ENCODE results near the gene AXDND1. TPM values are rescaled to one million over a fixed set of nuclear protein-coding genes. Genes with fewer than 3 reads are reported as not detected.

The AXDND1 gene
- total and polyA plus RNA-seq, 8 donors, result 0.55 to 18.4 (median 2.7) TPM; not detected in 2

DNA sequence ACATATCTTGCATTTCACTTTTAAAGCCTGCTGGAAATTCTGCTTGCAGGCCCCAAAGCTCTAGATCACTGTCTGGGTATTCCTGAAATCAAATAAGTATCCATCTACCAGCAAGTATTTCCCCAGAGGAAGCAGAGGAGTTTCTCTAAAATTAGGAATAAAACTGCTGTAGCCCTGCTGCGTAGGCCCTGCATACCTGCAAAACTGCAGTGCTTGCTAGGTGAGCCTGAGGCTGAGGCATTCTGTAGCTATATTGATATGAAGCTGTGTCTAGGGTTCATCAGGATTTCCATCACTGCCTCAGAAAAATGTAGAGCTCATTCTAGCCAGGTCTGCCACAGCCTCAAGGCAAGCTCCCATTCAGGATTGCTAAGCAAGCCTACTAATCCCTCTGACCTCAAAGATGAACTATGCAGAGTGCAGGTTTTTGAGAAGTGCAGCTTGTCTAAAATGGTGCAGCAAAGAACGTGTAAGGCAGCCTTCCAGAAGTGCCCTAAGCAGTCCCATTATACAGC is 181.3 kb downstream of the AXDND1 start:
- H3K27me3 ChIP-seq, result no peaks in the 10 kb centered on the region
- intact Hi-C loops (cut with DNase I; ENCODE audit: low total_unique reads), result no loop called here
- no peaks in the 10 kb centered on the region for H3K9me3 ChIP-seq
- H3K36me3 ChIP-seq, result no peaks in the 10 kb centered on the region
- TF ChIP-seq, protein P1, sequence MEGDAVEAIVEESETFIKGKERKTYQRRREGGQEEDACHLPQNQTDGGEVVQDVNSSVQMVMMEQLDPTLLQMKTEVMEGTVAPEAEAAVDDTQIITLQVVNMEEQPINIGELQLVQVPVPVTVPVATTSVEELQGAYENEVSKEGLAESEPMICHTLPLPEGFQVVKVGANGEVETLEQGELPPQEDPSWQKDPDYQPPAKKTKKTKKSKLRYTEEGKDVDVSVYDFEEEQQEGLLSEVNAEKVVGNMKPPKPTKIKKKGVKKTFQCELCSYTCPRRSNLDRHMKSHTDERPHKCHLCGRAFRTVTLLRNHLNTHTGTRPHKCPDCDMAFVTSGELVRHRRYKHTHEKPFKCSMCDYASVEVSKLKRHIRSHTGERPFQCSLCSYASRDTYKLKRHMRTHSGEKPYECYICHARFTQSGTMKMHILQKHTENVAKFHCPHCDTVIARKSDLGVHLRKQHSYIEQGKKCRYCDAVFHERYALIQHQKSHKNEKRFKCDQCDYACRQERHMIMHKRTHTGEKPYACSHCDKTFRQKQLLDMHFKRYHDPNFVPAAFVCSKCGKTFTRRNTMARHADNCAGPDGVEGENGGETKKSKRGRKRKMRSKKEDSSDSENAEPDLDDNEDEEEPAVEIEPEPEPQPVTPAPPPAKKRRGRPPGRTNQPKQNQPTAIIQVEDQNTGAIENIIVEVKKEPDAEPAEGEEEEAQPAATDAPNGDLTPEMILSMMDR (IDR thresholded peaks at IDR 0.05), result no peak
- TF ChIP-seq POLR2A (IDR thresholded peaks at IDR 0.05) (no peak), POLR2AphosphoS5 (IDR thresholded peaks at IDR 0.05) (no peak), EP300 (IDR thresholded peaks at IDR 0.05) (no peak)
- H3K4me1 ChIP-seq, result peaks cover 0 to 11% (median 2%) of the 10 kb centered on the region in 4 donors
- DNase-seq, result no peak
- H3K27ac ChIP-seq, result no peak overlapping the region
- 70 to 82% (median 77%) methylated on average over 2 of the region's 2 CpGs for WGBS, 5 donors
- no peak overlapping the region for H3K4me3 ChIP-seq

DNA sequence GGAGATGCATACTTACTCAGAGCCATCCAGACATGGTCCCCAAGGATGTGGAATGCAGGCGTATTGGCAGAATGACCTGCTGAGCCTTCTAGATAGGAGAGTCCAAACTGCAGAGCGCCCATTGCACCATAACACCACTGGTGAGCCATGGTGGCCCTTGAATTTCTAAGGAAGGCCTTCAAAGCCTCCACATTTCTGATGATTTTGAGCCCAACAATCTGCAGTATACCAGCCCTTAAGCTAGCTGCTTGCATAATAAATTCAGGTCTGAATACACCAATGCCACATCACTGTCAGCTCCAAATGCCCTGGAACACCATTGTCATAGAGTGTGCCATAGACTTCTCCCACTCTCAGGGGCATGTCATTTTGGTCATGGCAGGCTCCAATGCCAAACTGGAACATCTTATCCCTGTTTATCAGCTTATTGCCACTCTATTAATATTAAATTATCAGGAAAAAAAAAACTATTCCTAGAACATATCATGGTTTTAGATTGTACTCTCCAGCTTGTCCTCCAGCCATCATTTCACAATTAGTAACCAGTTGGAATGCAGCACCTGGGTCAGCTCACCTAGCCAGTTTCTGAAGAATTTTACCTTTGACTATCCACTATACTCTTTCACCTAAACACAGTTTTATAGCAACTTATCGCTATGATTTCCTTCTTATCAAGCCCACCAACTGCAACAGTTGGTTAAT is 183.0 kb downstream of the AXDND1 start:
- intact Hi-C loops (cut with DNase I; ENCODE audit: low total_unique reads), result no loop called here
- no peaks in the 10 kb centered on the region for H3K9me3 ChIP-seq
- no peaks in the 10 kb centered on the region for H3K27me3 ChIP-seq
- no peak for DNase-seq
- TF ChIP-seq, protein P1 (IDR thresholded peaks at IDR 0.05), result no peak
- TF ChIP-seq EP300 (IDR thresholded peaks at IDR 0.05), result no peak
- TF ChIP-seq POLR2AphosphoS5 (IDR thresholded peaks at IDR 0.05), result no peak
- no peak for TF ChIP-seq POLR2A (IDR thresholded peaks at IDR 0.05)
- peaks cover 0 to 11% (median 2%) of the 10 kb centered on the region in 4 donors for H3K4me1 ChIP-seq
- 48 to 83% (median 60%) methylated on average over 2 to 3 of the region's 3 CpGs for WGBS, 5 donors
- H3K27ac ChIP-seq, result no peak overlapping the region
- no peak overlapping the region for H3K4me3 ChIP-seq
- no peaks in the 10 kb centered on the region for H3K36me3 ChIP-seq

DNA sequence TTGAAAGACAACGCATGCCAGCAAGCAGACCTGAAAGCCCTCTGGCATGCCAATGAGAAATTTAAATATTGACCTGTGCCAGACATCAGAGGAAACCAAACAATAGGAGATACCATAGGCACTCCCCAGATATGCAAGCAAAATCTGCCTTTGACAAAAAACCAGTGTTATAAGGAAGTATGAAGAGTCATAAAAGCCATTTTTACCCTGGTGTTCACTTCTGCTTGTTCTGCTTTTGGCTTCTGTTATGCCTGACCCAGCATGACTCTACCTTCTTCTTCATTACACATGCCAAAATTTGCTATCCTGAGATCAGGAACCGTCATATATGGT is 183.6 kb downstream of the AXDND1 start:
- Histone ChIP-seq H3K27ac (no peak overlapping the region), H3K9me3 (no peaks in the 10 kb centered on the region), H3K4me1 (peaks cover 0 to 11% (median 2%) of the 10 kb centered on the region in 4 donors), H3K27me3 (no peaks in the 10 kb centered on the region), H3K36me3 (no peaks in the 10 kb centered on the region), H3K4me3 (no peak overlapping the region)
- intact Hi-C loops (cut with DNase I; ENCODE audit: low total_unique reads), result no loop called here
- no peak for TF ChIP-seq POLR2A (IDR thresholded peaks at IDR 0.05)
- TF ChIP-seq, protein P1 (IDR thresholded peaks at IDR 0.05), result no peak
- TF ChIP-seq POLR2AphosphoS5 (IDR thresholded peaks at IDR 0.05), result no peak
- TF ChIP-seq EP300 (IDR thresholded peaks at IDR 0.05), result no peak
- WGBS, 5 donors, result 31 to 59% (median 48%) methylated on average over 2 of the region's 2 CpGs
- DNase-seq, result no peak

DNA sequence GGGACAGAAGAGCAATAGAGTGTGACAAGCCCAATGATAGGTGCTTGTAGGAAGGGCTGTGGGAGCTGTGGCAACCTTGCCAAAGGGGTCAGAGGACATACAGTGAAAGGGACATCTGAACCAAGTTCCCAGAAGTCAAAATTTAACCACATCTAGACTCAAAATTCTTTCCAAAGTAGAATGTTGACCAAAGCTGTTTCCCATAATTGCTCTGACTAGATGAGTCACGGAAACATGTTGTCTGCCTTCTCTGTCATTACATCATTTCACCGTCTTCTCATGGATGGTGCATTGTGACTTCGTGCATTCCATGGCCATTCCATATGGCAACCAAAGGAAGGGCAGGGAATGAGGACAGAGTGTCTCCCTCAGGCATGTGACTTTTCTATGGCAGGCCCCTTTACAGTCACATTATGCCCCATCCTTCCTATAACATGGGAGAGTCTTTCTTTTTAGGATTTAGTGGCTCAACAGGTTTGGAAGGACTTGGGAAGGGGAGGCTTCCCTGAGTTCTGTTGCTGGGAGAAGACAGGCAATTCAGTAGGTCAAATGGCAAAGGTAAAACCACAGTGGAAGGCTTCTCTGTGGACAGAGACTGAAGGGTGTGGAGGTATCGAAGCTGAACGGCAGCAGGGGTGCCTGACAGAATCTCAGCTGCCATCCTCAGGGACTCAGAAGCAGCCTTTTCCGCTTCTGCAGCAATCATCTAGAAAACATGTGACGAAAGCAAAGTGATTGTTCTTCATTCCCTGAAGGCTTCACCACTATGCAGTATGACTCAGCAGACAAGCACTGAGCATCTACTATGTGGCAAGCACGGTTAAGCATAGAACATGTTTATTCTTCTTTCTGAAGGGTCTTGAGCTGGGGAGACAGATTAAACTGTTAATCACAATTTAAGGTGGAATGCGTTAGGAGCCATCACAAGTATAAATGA is 185.2 kb downstream of the AXDND1 start:
- Histone ChIP-seq H3K27me3 (no peaks in the 10 kb centered on the region), H3K4me1 (peaks cover 0 to 11% (median 2%) of the 10 kb centered on the region in 4 donors), H3K4me3 (no peak overlapping the region), H3K36me3 (no peaks in the 10 kb centered on the region), H3K27ac (no peak overlapping the region), H3K9me3 (no peaks in the 10 kb centered on the region)
- TF ChIP-seq POLR2A (IDR thresholded peaks at IDR 0.05) (no peak), POLR2AphosphoS5 (IDR thresholded peaks at IDR 0.05) (no peak), EP300 (IDR thresholded peaks at IDR 0.05) (no peak)
- TF ChIP-seq, protein P1 (IDR thresholded peaks at IDR 0.05), result no peak
- no peak for DNase-seq
- intact Hi-C loops (cut with DNase I; ENCODE audit: low total_unique reads), result no loop called here
- WGBS, 5 donors, result 61 to 67% (median 62%) methylated on average over 9 of the region's 9 CpGs

Measured in stomach (tissue), 9 donors.